Measurements from ENCODE around the gene NENF.
"Not testable (repeated sequence)": the region's sequence is repeated elsewhere in the genome, so short reads cannot be mapped to it uniquely, and the experiment has no call there.

The NENF gene

GRCh38 chr1:212458817-212459216 is 26.1 kb downstream of the NENF start:
- DNase-seq (ENCODE audit: low read depth in 4 of 4, low spot score in 1 of 4), result no peak

- DNase-seq (ENCODE audit: low read depth in 4 of 4, low spot score in 1 of 4), result no peak
Measured at GRCh38 chr1:212459656-212460055, 26.9 kb downstream of the NENF start.

GRCh38 chr1:212460376-212460775 is 27.7 kb downstream of the NENF start:
- no peak for DNase-seq (ENCODE audit: low read depth in 4 of 4, low spot score in 1 of 4)

- no peak for DNase-seq (ENCODE audit: low read depth in 4 of 4, low spot score in 1 of 4)
Measured at GRCh38 chr1:212461916-212462660, 29.4 kb downstream of the NENF start.

GRCh38 chr1:212463565-212464285 is 31.0 kb downstream of the NENF start:
- DNase-seq (ENCODE audit: low read depth in 4 of 4, low spot score in 1 of 4), result no peak

GRCh38 chr1:212465311-212465710 is 32.6 kb downstream of the NENF start:
- DNase-seq (ENCODE audit: low read depth in 4 of 4, low spot score in 1 of 4), result no peak

- no peak for DNase-seq (ENCODE audit: low read depth in 4 of 4, low spot score in 1 of 4)
Measured at GRCh38 chr1:212466437-212466836, 33.7 kb downstream of the NENF start.

GRCh38 chr1:212466898-212467650 is 34.4 kb downstream of the NENF start:
- DNase-seq (ENCODE audit: low read depth in 4 of 4, low spot score in 1 of 4), result no peak

- DNase-seq (ENCODE audit: low read depth in 4 of 4, low spot score in 1 of 4), result no peak
Measured at GRCh38 chr1:212467843-212468482, 35.2 kb downstream of the NENF start.

GRCh38 chr1:212470059-212470458 is 37.3 kb downstream of the NENF start:
- DNase-seq (ENCODE audit: low read depth in 4 of 4, low spot score in 1 of 4), result no peak

- DNase-seq (ENCODE audit: low read depth in 4 of 4, low spot score in 1 of 4), result no peak
Measured at GRCh38 chr1:212471286-212471685, 38.6 kb downstream of the NENF start.

- no peak for DNase-seq (ENCODE audit: low read depth in 4 of 4, low spot score in 1 of 4)
Measured at GRCh38 chr1:212471891-212472675, 39.4 kb downstream of the NENF start.

GRCh38 chr1:212473729-212474128 is 41.0 kb downstream of the NENF start:
- DNase-seq (ENCODE audit: low read depth in 4 of 4, low spot score in 1 of 4), result no peak

GRCh38 chr1:212475151-212475550 is 42.4 kb downstream of the NENF start:
- no peak for DNase-seq (ENCODE audit: low read depth in 4 of 4, low spot score in 1 of 4)

GRCh38 chr1:212475831-212476230 is 43.1 kb downstream of the NENF start:
- not testable (repeated sequence) for DNase-seq (ENCODE audit: low read depth in 4 of 4, low spot score in 1 of 4)

GRCh38 chr1:212477014-212477679 is 44.4 kb downstream of the NENF start:
- peak; percentile 52 to 70 (median 59) for DNase-seq (ENCODE audit: low read depth in 4 of 4, low spot score in 1 of 4)

- no peak for DNase-seq (ENCODE audit: low read depth in 4 of 4, low spot score in 1 of 4)
Measured at GRCh38 chr1:212477680-212478466, 45.2 kb downstream of the NENF start.

- no peak for DNase-seq (ENCODE audit: low read depth in 4 of 4, low spot score in 1 of 4)
Measured at GRCh38 chr1:212478467-212479025, 45.8 kb downstream of the NENF start.

GRCh38 chr1:212479188-212479587 is 46.5 kb downstream of the NENF start:
- no peak for DNase-seq (ENCODE audit: low read depth in 4 of 4, low spot score in 1 of 4)
